K562 (cell line): ENCODE measurements around the gene GNAZ. TPM values are rescaled to one million over a fixed set of nuclear protein-coding genes. Genes with fewer than 3 reads are reported as not detected.

Source experiments
- BRD9 ChIP-seq: fragments of 450-650 bp; IDR thresholded peaks from 2 replicates; pipeline ENCODE4 v1.6.1; 2018; ENCODE audit warnings: low read depth; ENCODE audit not compliant: partially characterized antibody
- GABPA ChIP-seq: fragments of 200-800 bp; sonication (Bioruptor generic); conservative IDR thresholded peaks from 2 replicates; pipeline ENCODE4 v1.6.1; 2016; ENCODE audit warnings: low read depth, missing genetic modification characterization, missing compliant biosample characterization
- GATAD2A ChIP-seq: fragments of 450-650 bp; IDR thresholded peaks from 2 replicates; pipeline ENCODE4 v1.6.1; 2017
- HIVEP1 ChIP-seq: fragments of 250-450 bp; sonication (Bioruptor Pico); IDR thresholded peaks from 2 replicates; pipeline ENCODE4 v1.4.0; 2020; ENCODE audit warnings: mild to moderate bottlenecking
- IRF1 ChIP-seq: sonication (generic); formaldehyde crosslinking; IDR thresholded peaks from 2 replicates; pipeline ENCODE4 v1.8.0; 2022; ENCODE audit warnings: missing genetic modification reagents, mild to moderate bottlenecking, borderline replicate concordance
- JUND ChIP-seq, 2 experiments: IDR thresholded peaks; 2 replicates in 1 of 2; 3 replicates in 1 of 2; pipeline ENCODE4 v1.6.1; 2011; ENCODE audit warnings: borderline replicate concordance in 2 of 2, low read depth in 2 of 2, low read length in 2 of 2, improper control_type of control experiment in 1 of 2, missing biosample characterization in 1 of 2, missing genetic modification characterization in 1 of 2, missing genetic modification reagents in 1 of 2
- KAT2B ChIP-seq: IDR thresholded peaks from one replicate; pipeline ENCODE4 v1.6.1; 2012; ENCODE audit warnings: low read depth, mild to moderate bottlenecking, control low read depth, inconsistent platforms, low read length, moderate library complexity
- RB1 ChIP-seq: fragments of 450-650 bp; IDR thresholded peaks from 2 replicates; pipeline ENCODE4 v1.6.1; 2017; ENCODE audit warnings: low read depth, mild to moderate bottlenecking
- SNRNP70 ChIP-seq: fragments of 200-400 bp; formaldehyde crosslinking; optimal IDR thresholded peaks from 2 replicates; pipeline ENCODE3; 2017; ENCODE audit warnings: low read depth, low read length
- SRSF1 ChIP-seq: fragments of 200-400 bp; formaldehyde crosslinking; IDR thresholded peaks from 2 replicates; pipeline ENCODE4 v1.6.1; 2017; ENCODE audit warnings: mild to moderate bottlenecking, low read depth, low read length, moderate library complexity
- STAT6 ChIP-seq: sonication (generic); formaldehyde crosslinking; IDR thresholded peaks from 2 replicates; pipeline ENCODE4 v1.8.1; 2023; ENCODE audit warnings: mild to moderate bottlenecking, missing genetic modification reagents
- TRIM25 ChIP-seq: fragments of 450-650 bp; IDR thresholded peaks from 2 replicates; pipeline ENCODE4 v1.7.0; 2016; ENCODE audit warnings: borderline replicate concordance
- ZNF217 ChIP-seq: sonication (generic); formaldehyde crosslinking; IDR thresholded peaks from 2 replicates; pipeline ENCODE4 v1.8.0; 2022; ENCODE audit warnings: mild to moderate bottlenecking, missing genetic modification reagents
- ZNF282 ChIP-seq: sonication (generic); formaldehyde crosslinking; IDR thresholded peaks from 2 replicates; pipeline ENCODE4 v1.8.1; 2023; ENCODE audit warnings: missing genetic modification reagents
- ZNF407 ChIP-seq: fragments of 450-650 bp; IDR thresholded peaks from 2 replicates; pipeline ENCODE4 v1.6.1; 2016; ENCODE audit warnings: low read depth
- polyA plus RNA-seq, 8 experiments: library from polyadenylated mRNA; depleted of rRNA in 4 of 8; stranded (reverse) in 5 of 8; unstranded in 3 of 8; fragments of >200 nt; fragmentation: Nextera tagmentation in 2 of 8; fragmentation: Illumina TruSeq in 1 of 8; extraction: Ambion mirVana in 2 of 8; extraction: Trizol in 1 of 8; gene quantifications; 2 replicates each; pipeline versions ENCODE4 v1.2.1 to v1.2.3, GENCODE V29; 2011 to 2014; ENCODE audit warnings: inconsistent platforms in 1 of 8, missing spikeins in 1 of 8
- total RNA-seq, 7 experiments: library from RNA; depleted of rRNA in 6 of 7; stranded (reverse); fragments of >200 nt in 6 of 7; fragmentation: Illumina TruSeq in 2 of 7; extraction: Trizol in 2 of 7; gene quantifications; 2 replicates each; pipeline versions ENCODE4 v1.2.1 to v1.2.3, GENCODE V29; 2011 to 2021; ENCODE audit warnings: low replicate concordance in 1 of 7

The GNAZ gene
- total and polyA plus RNA-seq, 9 of the 15 experiments (the other 6 are each of a cell fraction or from before 2014, with no cell fraction given), result 0.04 to 0.22 (median 0.13) TPM; not detected in 3

GRCh38 chr22:23106906-23107367 is 36.6 kb downstream of the GNAZ start (continued):
- TF ChIP-seq ZNF407 (no peak), BRD9 (no peak), HIVEP1 (CRISPR knock-in tag) (no peak), GABPA (tag) (no peak), SRSF1 (no peak), ZNF282 (CRISPR knock-in tag) (no peak), ZNF217 (no peak), KAT2B (no peak), SNRNP70 (no peak), GATAD2A (0 out of 2 replicates have a peak, but pooled peaks have one; percentile 12), TRIM25 (no peak), STAT6 (CRISPR knock-in tag) (0 out of 2 replicates have a peak, but pooled peaks have one; percentile 16), RB1 (peak; percentile 45; the same call in 1 of the 2 replicates), JUND (IDR thresholded peaks at IDR 0.05; ENCODE audit: borderline replicate concordance, low read depth, low read length) (no peak), JUND (tag; IDR thresholded peaks at IDR 0.05; ENCODE audit: borderline replicate concordance, low read depth, low read length) (no peak), IRF1 (CRISPR knock-in tag) (no peak)
